Right ventricle myocardium superior (tissue), 1 donor: ENCODE results near the gene SMYD3. TPM values are rescaled to one million over a fixed set of nuclear protein-coding genes. Genes with fewer than 3 reads are reported as not detected.
"Not testable (repeated sequence)": the region's sequence is repeated elsewhere in the genome, so short reads cannot be mapped to it uniquely, and the experiment has no call there.

Source experiments
- ATAC-seq: fragments of 200-7000 bp; cut with Tn5 transposase; one replicate; pipeline ENCODE4 v1.9.1; 2020; ENCODE audit warnings: mild to moderate bottlenecking; ENCODE audit not compliant: poor library complexity
- DNase-seq: peaks from one replicate; pipeline ENCODE4 v3.0.0-alpha.2; 2020
- intact Hi-C: fragments of 100-400 bp; cut with DNase I; formaldehyde crosslinking; loops from one replicate; pipeline ENCODE4 v1.11.2; 2022
- total RNA-seq: library from RNA; stranded (reverse); fragmentation: NEBNext Ultra II Directional; extraction: Animal tissue kit (Norgen Biotek cat#: 25700); gene quantifications from one replicate; pipeline ENCODE4 v1.2.1, GENCODE V29; 2021
- donor health status: DM: no; HTN: yes; CAD: no; lungs with severe emphysema.

The SMYD3 gene
- total RNA-seq, 1 donor from 2014 or later, result 9.4 TPM

GRCh38 chr1:245791410-245792312 lies 715.4 kb downstream of the SMYD3 start:
- DNase-seq (no peak), ATAC-seq (peak; percentile 89)
- intact Hi-C loops, result no loop called here

- ATAC-seq (no peak), DNase-seq (no peak)
- intact Hi-C loops, result no loop called here
Measured at GRCh38 chr1:245790441-245790840, 716.6 kb downstream of the SMYD3 start.

GRCh38 chr1:245788886-245789285 lies 718.2 kb downstream of the SMYD3 start:
- DNase-seq, result no peak
- ATAC-seq, result no peak
- intact Hi-C loops, result no loop called here

GRCh38 chr1:245788269-245788668 lies 718.8 kb downstream of the SMYD3 start:
- no peak for ATAC-seq
- DNase-seq, result no peak
- intact Hi-C loops, result no loop called here

GRCh38 chr1:245786948-245787347 lies 720.1 kb downstream of the SMYD3 start:
- DNase-seq (no peak), ATAC-seq (no peak)
- intact Hi-C loops, result no loop called here

- intact Hi-C loops, result no loop called here
- DNase-seq (no peak), ATAC-seq (no peak)
Measured at GRCh38 chr1:245779797-245780755, 727.0 kb downstream of the SMYD3 start.

- DNase-seq (no peak), ATAC-seq (no peak)
- intact Hi-C loops, result no loop called here
Measured at GRCh38 chr1:245777752-245778151, 729.3 kb downstream of the SMYD3 start.

GRCh38 chr1:245776694-245777332 lies 730.3 kb downstream of the SMYD3 start:
- intact Hi-C loops, result no loop called here
- no peak for DNase-seq
- no peak for ATAC-seq

GRCh38 chr1:245776139-245776538 lies 730.9 kb downstream of the SMYD3 start:
- intact Hi-C loops, result no loop called here
- no peak for DNase-seq
- ATAC-seq, result no peak

- ATAC-seq, DNase-seq, intact Hi-C loops: not testable (repeated sequence)
Measured at GRCh38 chr1:245774931-245775330, 732.1 kb downstream of the SMYD3 start.

GRCh38 chr1:245774196-245774595 lies 732.9 kb downstream of the SMYD3 start:
- DNase-seq, result no peak
- no peak for ATAC-seq
- intact Hi-C loops, result no loop called here

- ATAC-seq, result peak; percentile 52
- intact Hi-C loops, result no loop called here
- DNase-seq, result no peak
Measured at GRCh38 chr1:245773344-245773743, 733.7 kb downstream of the SMYD3 start.

GRCh38 chr1:245772739-245773138 lies 734.3 kb downstream of the SMYD3 start:
- DNase-seq, result no peak
- intact Hi-C loops, result no loop called here
- ATAC-seq, result no peak

GRCh38 chr1:245772325-245772724 lies 734.8 kb downstream of the SMYD3 start:
- intact Hi-C loops, result no loop called here
- ATAC-seq (peak; percentile 20), DNase-seq (no peak)

- ATAC-seq, result peak; percentile 94
- intact Hi-C loops, result no loop called here
- DNase-seq, result no peak
Measured at GRCh38 chr1:245771511-245772281, 735.4 kb downstream of the SMYD3 start.

- intact Hi-C loops, result no loop called here
- DNase-seq (no peak), ATAC-seq (no peak)
Measured at GRCh38 chr1:245770156-245770555, 736.9 kb downstream of the SMYD3 start.

- intact Hi-C loops, result no loop called here
- ATAC-seq (no peak), DNase-seq (no peak)
Measured at GRCh38 chr1:245768596-245768995, 738.5 kb downstream of the SMYD3 start.

GRCh38 chr1:245765230-245766000 lies 741.7 kb downstream of the SMYD3 start:
- no peak for DNase-seq
- no peak for ATAC-seq
- intact Hi-C loops, result no loop called here
